ENCODE results near the gene BMP2K.

BMP2K gene

GRCh38 chr4:78765432-78766006 is 10.6 kb upstream of the BMP2K start:
- DNase-seq = no peak

GRCh38 chr4:78766026-78766425 is 10.1 kb upstream of the BMP2K start:
- DNase-seq = no peak

- DNase-seq = no peak
These were observed 9.5 kb upstream of the BMP2K start for GRCh38 chr4:78766650-78767049.

GRCh38 chr4:78767350-78767749 is 8.8 kb upstream of the BMP2K start:
- no peak for DNase-seq

- no peak for DNase-seq
These were observed 7.5 kb upstream of the BMP2K start for GRCh38 chr4:78768452-78769180.

GRCh38 chr4:78770091-78770642 is 6.0 kb upstream of the BMP2K start:
- no peak for DNase-seq

GRCh38 chr4:78772526-78773091 is 3.5 kb upstream of the BMP2K start:
- DNase-seq = no peak

- no peak for DNase-seq
These were observed 1.7 kb upstream of the BMP2K start for GRCh38 chr4:78774417-78774816.

GRCh38 chr4:78775303-78776078 is 659 bp upstream of the BMP2K start:
- peak; percentile 83 for DNase-seq

- DNase-seq = peak; percentile 43
These were observed 802 bp downstream of the BMP2K start for GRCh38 chr4:78776729-78777575.

- no peak for DNase-seq
These were observed 1.4 kb downstream of the BMP2K start for GRCh38 chr4:78777576-78777940.

GRCh38 chr4:78778530-78778929 is 2.4 kb downstream of the BMP2K start:
- no peak for DNase-seq

- DNase-seq = no peak
These were observed 3.1 kb downstream of the BMP2K start for GRCh38 chr4:78779280-78779679.

- DNase-seq = no peak
These were observed 3.9 kb downstream of the BMP2K start for GRCh38 chr4:78780093-78780492.

GRCh38 chr4:78781139-78781538 is 5.0 kb downstream of the BMP2K start:
- no peak for DNase-seq

- no peak for DNase-seq
These were observed 5.8 kb downstream of the BMP2K start for GRCh38 chr4:78781924-78782323.

GRCh38 chr4:78784236-78784865 is 8.2 kb downstream of the BMP2K start:
- DNase-seq = no peak

- DNase-seq = no peak
These were observed 11.3 kb downstream of the BMP2K start for GRCh38 chr4:78787392-78788006.

- DNase-seq = no peak
These were observed 12.1 kb downstream of the BMP2K start for GRCh38 chr4:78788007-78788889.

Measured in NCI-H1092 treated with DMSO at 0.1 percent for 48 hours (cell line).